Measurements from ENCODE around the gene SLC23A1. TPM values are rescaled to one million over a fixed set of nuclear protein-coding genes. Genes with fewer than 3 reads are reported as not detected.

The SLC23A1 gene
- total RNA-seq, 1 donor from 2014 or later: not detected

DNA sequence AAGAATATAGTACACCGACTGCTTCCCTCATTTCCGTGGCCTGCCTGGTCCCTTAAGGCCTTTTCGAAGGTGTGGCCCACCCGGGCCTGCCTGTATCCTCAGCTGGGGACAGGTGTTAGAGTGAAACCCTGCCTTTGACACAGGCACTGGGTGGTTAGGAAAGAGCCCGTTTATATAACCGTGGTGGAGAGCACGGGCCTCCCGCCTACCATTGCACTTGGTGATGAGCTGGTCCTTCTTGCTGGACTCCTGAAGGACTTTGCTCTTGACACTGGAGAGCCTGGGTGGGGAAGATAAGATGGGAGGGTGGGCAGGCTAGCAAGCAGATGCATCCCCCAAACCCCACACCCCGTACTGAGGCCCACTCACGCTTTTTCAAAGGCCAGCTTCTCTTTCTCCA is 18.4 kb upstream of the SLC23A1 start:
- H3K4me3 Mint-ChIP-seq (ENCODE audit: unreplicated experiment): no peak overlapping the region
- TF ChIP-seq CTCF (IDR thresholded peaks at IDR 0.05): no peak
- no peak overlapping the region for H3K27ac Mint-ChIP-seq (ENCODE audit: unreplicated experiment)
- H3K9me3 Mint-ChIP-seq (ENCODE audit: low read depth): no peaks in the 10 kb centered on the region
- H3K4me1 Mint-ChIP-seq (ENCODE audit: low read depth): peaks cover 23% of the 10 kb centered on the region
- peak; percentile 54 for DNase-seq (ENCODE audit: low spot score)
- H3K27me3 Mint-ChIP-seq (ENCODE audit: low read depth): no peaks in the 10 kb centered on the region
- H3K36me3 Mint-ChIP-seq (ENCODE audit: low read depth): no peaks in the 10 kb centered on the region

- Mint-ChIP-seq H3K36me3 (ENCODE audit: low read depth) (no peaks in the 10 kb centered on the region), H3K4me3 (ENCODE audit: unreplicated experiment) (no peak overlapping the region), H3K27me3 (ENCODE audit: low read depth) (no peaks in the 10 kb centered on the region), H3K4me1 (ENCODE audit: low read depth) (peaks cover 19% of the 10 kb centered on the region), H3K9me3 (ENCODE audit: low read depth) (no peaks in the 10 kb centered on the region), H3K27ac (ENCODE audit: unreplicated experiment) (no peak overlapping the region)
- peak; percentile 29 for DNase-seq (ENCODE audit: low spot score)
- TF ChIP-seq CTCF (IDR thresholded peaks at IDR 0.05): no peak
Measured at GRCh38 chr5:139399501-139400121, 16.5 kb upstream of the SLC23A1 start.

DNA sequence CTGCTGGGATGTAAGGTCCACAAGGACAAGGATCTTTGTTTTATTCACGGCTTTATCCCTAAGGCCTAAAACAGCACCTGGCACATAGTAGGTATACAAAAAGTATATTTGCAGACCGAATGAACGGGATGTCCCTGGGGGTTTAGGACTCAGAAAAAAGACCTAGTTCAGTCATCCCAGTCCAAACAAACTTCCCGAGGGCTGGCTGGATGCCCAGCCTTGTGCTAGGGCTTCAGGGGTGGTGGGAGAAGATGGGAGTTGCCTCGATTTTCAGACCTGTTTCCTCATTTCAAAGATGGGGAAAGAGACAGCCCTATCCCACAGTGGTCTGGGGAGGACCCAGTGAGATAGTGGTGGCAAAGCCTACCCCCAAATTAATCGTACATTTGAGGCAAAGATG is 14.8 kb upstream of the SLC23A1 start:
- H3K27me3 Mint-ChIP-seq (ENCODE audit: low read depth): no peaks in the 10 kb centered on the region
- peaks cover 8% of the 10 kb centered on the region for H3K4me1 Mint-ChIP-seq (ENCODE audit: low read depth)
- no peaks in the 10 kb centered on the region for H3K9me3 Mint-ChIP-seq (ENCODE audit: low read depth)
- peak overlapping the region; percentile 45 for H3K27ac Mint-ChIP-seq (ENCODE audit: unreplicated experiment)
- DNase-seq (ENCODE audit: low spot score): no peak
- no peak for TF ChIP-seq CTCF (IDR thresholded peaks at IDR 0.05)
- no peak overlapping the region for H3K4me3 Mint-ChIP-seq (ENCODE audit: unreplicated experiment)
- no peaks in the 10 kb centered on the region for H3K36me3 Mint-ChIP-seq (ENCODE audit: low read depth)

DNA sequence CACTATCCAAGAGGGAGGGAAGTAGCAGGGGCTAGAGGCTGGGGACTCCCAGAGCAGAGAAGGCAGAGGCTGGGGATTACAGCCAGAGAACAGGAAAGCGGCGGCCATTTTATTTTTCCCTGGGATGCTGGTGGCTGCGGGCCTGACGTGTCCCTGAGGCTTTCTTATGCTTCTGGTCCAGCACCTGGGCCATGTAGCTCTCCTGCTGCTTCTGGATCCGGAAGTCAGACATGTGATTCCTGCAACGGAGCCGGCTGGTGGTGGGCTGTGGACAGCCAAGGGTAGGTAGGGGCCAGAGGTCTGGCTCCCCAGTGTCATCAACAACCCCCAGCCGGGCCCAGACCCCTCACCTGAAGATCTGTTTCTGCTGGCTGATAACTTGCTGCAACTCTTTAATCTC is 13.6 kb upstream of the SLC23A1 start:
- no peaks in the 10 kb centered on the region for H3K9me3 Mint-ChIP-seq (ENCODE audit: low read depth)
- H3K27me3 Mint-ChIP-seq (ENCODE audit: low read depth): no peaks in the 10 kb centered on the region
- TF ChIP-seq CTCF (IDR thresholded peaks at IDR 0.05): no peak
- no peak overlapping the region for H3K4me3 Mint-ChIP-seq (ENCODE audit: unreplicated experiment)
- peak; percentile 61 for DNase-seq (ENCODE audit: low spot score)
- peaks cover 1% of the 10 kb centered on the region for H3K36me3 Mint-ChIP-seq (ENCODE audit: low read depth)
- no peak overlapping the region for H3K27ac Mint-ChIP-seq (ENCODE audit: unreplicated experiment)
- peaks cover 10% of the 10 kb centered on the region for H3K4me1 Mint-ChIP-seq (ENCODE audit: low read depth)

- H3K4me3 Mint-ChIP-seq (ENCODE audit: unreplicated experiment): no peak overlapping the region
- no peaks in the 10 kb centered on the region for H3K27me3 Mint-ChIP-seq (ENCODE audit: low read depth)
- peak; percentile 58 for DNase-seq (ENCODE audit: low spot score)
- H3K9me3 Mint-ChIP-seq (ENCODE audit: low read depth): no peaks in the 10 kb centered on the region
- TF ChIP-seq CTCF (IDR thresholded peaks at IDR 0.05): no peak
- peaks cover 1% of the 10 kb centered on the region for H3K36me3 Mint-ChIP-seq (ENCODE audit: low read depth)
- no peak overlapping the region for H3K27ac Mint-ChIP-seq (ENCODE audit: unreplicated experiment)
- H3K4me1 Mint-ChIP-seq (ENCODE audit: low read depth): peaks cover 13% of the 10 kb centered on the region
Measured at GRCh38 chr5:139395844-139396640, 12.9 kb upstream of the SLC23A1 start.

Data from chondrocyte (in vitro differentiated cells).